ENCODE measurements around the gene ATG2A. TPM values are rescaled to one million over a fixed set of nuclear protein-coding genes. Genes with fewer than 3 reads are reported as not detected.

Gene ATG2A
- total RNA-seq, 1 donor from 2014 or later = 39.5 TPM

GRCh38 chr11:64923944-64924909 is 7.2 kb upstream of the ATG2A start, which contains the start of gene PPP2R5B:
TSS of gene PPP2R5B (plus strand) at chr11:64924689. CDS start at chr11:64925735, 1,046 bp downstream.
- peak within 1 kb of the TSS; percentile 91 to 97 for H3K4me3 ChIP-seq
- intact Hi-C loops (cut with DNase I) = loop anchor here (1.0 to 5.0 kb wide), 3 partner anchors 48 to 103 kb away; partner anchors contain the start of genes ARL2, MAJIN and SNX15
- peak; percentile 92 to 98 for DNase-seq (ENCODE audit: low spot score in 2 of 2)
- peaks cover 3 to 25% of the 10 kb centered on the region in 2 donors for H3K36me3 ChIP-seq
- TF ChIP-seq, protein P1, sequence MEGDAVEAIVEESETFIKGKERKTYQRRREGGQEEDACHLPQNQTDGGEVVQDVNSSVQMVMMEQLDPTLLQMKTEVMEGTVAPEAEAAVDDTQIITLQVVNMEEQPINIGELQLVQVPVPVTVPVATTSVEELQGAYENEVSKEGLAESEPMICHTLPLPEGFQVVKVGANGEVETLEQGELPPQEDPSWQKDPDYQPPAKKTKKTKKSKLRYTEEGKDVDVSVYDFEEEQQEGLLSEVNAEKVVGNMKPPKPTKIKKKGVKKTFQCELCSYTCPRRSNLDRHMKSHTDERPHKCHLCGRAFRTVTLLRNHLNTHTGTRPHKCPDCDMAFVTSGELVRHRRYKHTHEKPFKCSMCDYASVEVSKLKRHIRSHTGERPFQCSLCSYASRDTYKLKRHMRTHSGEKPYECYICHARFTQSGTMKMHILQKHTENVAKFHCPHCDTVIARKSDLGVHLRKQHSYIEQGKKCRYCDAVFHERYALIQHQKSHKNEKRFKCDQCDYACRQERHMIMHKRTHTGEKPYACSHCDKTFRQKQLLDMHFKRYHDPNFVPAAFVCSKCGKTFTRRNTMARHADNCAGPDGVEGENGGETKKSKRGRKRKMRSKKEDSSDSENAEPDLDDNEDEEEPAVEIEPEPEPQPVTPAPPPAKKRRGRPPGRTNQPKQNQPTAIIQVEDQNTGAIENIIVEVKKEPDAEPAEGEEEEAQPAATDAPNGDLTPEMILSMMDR (IDR thresholded peaks at IDR 0.05) = no peak
- H3K27me3 ChIP-seq = no peaks in the 10 kb centered on the region
- H3K4me1 ChIP-seq = peaks cover 10 to 21% of the 10 kb centered on the region in 2 donors
- H3K9me3 ChIP-seq = no peaks in the 10 kb centered on the region
- H3K27ac ChIP-seq = peak within 1 kb of the TSS; percentile 89 to 96

DNA sequence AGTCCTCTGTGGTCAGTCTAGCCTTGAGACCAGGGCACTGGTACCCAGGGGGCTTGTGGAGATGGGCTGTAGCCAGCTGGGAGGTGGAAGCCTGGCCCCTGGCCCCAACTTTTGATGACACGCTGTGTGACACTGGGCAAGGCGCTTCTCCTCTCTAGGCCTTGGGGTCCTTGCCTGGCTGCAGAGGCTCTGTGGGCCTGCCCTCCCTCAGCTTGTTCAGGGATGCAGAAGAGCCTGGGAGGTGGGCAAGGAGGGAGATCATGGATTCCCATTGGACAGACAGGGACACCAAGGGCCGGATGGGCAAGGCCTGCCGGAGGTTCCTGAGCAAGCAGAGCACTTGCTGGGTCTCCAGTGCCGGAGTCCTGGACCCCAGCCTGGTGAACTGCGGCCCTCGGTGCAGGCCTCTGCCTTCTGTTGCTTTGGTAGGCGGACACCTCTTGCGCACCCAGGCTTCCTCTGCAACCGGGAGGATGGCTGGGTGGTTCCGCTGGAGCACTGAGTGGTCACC is 6.2 kb upstream of the ATG2A start:
- TF ChIP-seq, protein P1 (IDR thresholded peaks at IDR 0.05) = no peak
- intact Hi-C loops (cut with DNase I) = loop anchor here (5.0 kb wide), 1 partner anchor 49 kb away; the partner anchor contains the start of gene MAJIN
- Histone ChIP-seq H3K27ac (peak overlapping the region; percentile 89 to 96), H3K4me1 (peaks cover 10 to 24% of the 10 kb centered on the region in 2 donors), H3K4me3 (peak overlapping the region in 1 of 2 donors; percentile 91), H3K36me3 (peaks cover 0 to 15% of the 10 kb centered on the region in 2 donors), H3K9me3 (no peaks in the 10 kb centered on the region), H3K27me3 (no peaks in the 10 kb centered on the region)
- peak in 1 of 2 donors; percentile 64 for DNase-seq (ENCODE audit: low spot score in 2 of 2)

DNA sequence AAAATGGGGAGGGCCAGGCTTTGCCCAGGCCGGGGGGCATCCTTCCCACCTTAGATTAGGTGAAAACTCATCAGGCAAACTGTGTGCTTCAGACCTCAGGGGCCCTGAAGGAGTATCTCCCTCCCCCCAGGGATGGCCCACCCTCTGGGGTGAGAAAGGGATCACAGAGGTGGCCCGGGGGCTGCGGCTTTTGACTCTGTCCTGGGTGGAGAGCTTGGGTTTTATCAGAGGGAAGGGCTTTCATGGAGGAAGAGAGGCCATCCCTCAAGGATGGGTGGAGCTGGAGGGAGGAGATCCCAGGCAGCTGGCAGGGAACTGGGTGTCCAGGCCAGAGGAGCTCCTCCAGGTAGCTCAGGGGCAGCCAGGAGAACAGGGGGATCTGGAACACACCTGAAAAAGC is 4.4 kb upstream of the ATG2A start:
- Histone ChIP-seq H3K4me1 (peaks cover 10 to 28% of the 10 kb centered on the region in 2 donors), H3K27me3 (no peaks in the 10 kb centered on the region), H3K9me3 (no peaks in the 10 kb centered on the region), H3K36me3 (no peaks in the 10 kb centered on the region), H3K4me3 (no peak overlapping the region), H3K27ac (no peak overlapping the region)
- DNase-seq (ENCODE audit: low spot score in 2 of 2) = no peak
- TF ChIP-seq, protein P1 (IDR thresholded peaks at IDR 0.05) = no peak
- intact Hi-C loops (cut with DNase I) = loop anchor here (5.0 kb wide), 1 partner anchor 51 kb away; the partner anchor contains the start of gene MAJIN

- DNase-seq (ENCODE audit: low spot score in 2 of 2) = peak in 1 of 2 donors; percentile 60
- Histone ChIP-seq H3K27ac (no peak overlapping the region), H3K27me3 (no peaks in the 10 kb centered on the region), H3K4me3 (no peak overlapping the region), H3K36me3 (no peaks in the 10 kb centered on the region), H3K9me3 (no peaks in the 10 kb centered on the region), H3K4me1 (peaks cover 9 to 28% of the 10 kb centered on the region in 2 donors)
- intact Hi-C loops (cut with DNase I) = loop anchor here (5.0 kb wide), 1 partner anchor 52 kb away; the partner anchor contains the start of gene MAJIN
- TF ChIP-seq, protein P1 (IDR thresholded peaks at IDR 0.05) = no peak
These were observed 3.1 kb upstream of the ATG2A start for GRCh38 chr11:64920124-64920523.

DNA sequence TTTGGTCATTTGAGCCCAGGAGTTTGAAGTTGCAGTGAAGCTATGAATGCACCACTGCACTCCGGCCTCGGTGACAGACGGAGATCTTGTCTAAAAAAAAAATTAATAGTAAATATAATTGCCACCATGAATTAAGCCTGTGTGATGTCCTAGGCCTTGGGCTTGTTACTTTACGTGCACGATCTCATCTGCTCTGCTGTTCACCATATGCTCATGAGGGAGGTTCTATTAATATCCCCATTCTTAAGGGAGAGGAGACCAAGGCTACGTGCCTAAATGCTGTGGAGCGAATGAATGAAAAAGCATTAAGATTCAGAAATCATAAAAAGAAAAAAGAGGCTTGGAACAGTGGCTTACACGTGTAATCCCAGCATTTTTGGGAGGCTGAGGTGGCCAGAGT is 2.6 kb upstream of the ATG2A start:
- TF ChIP-seq, protein P1 (IDR thresholded peaks at IDR 0.05) = no peak
- Histone ChIP-seq H3K4me3 (no peak overlapping the region), H3K36me3 (no peaks in the 10 kb centered on the region), H3K27ac (no peak overlapping the region), H3K9me3 (no peaks in the 10 kb centered on the region), H3K4me1 (peaks cover 9 to 26% of the 10 kb centered on the region in 2 donors), H3K27me3 (no peaks in the 10 kb centered on the region)
- intact Hi-C loops (cut with DNase I) = loop anchor here (5.0 kb wide), 3 partner anchors 53 to 198 kb away; partner anchors contain the start of genes MAJIN, VPS51 and ZNHIT2
- DNase-seq (ENCODE audit: low spot score in 2 of 2) = no peak
